Upper lobe of left lung (tissue), 6 donors: ENCODE data around the gene GUCA2A. TPM values are rescaled to one million over a fixed set of nuclear protein-coding genes. Genes with fewer than 3 reads are reported as not detected.

Experiments used
- ATAC-seq, 2 donors: fragments of 200-7000 bp; cut with Tn5 transposase; one replicate each; pipeline ENCODE4 v1.9.1; 2022; ENCODE audit warnings: mild to moderate bottlenecking in 2 of 2, moderate library complexity in 2 of 2; ENCODE audit not compliant: low FRiP score in 2 of 2
- DNase-seq, 2 donors: peaks; one replicate each; pipeline ENCODE4 v3.0.0-alpha.2; 2019 to 2020
- H3K27ac ChIP-seq, 4 donors: fragments of 200-600 bp; sonication (generic); one replicate each; pipeline ENCODE4 v1.5.1; 2016 to 2019
- H3K27me3 ChIP-seq, 4 donors: fragments of 200-600 bp; sonication (generic); one replicate each; pipeline ENCODE4 v1.5.1; 2017 to 2019
- H3K36me3 ChIP-seq, 4 donors: fragments of 200-600 bp; sonication (generic); one replicate each; pipeline ENCODE4 v1.5.1; 2016 to 2019
- H3K4me1 ChIP-seq, 4 donors: fragments of 200-600 bp; sonication (generic); one replicate each; pipeline ENCODE4 v1.5.1; 2018 to 2019
- H3K4me3 ChIP-seq, 4 donors: fragments of 200-600 bp; sonication (generic); one replicate each; pipeline ENCODE4 v1.5.1; 2017 to 2019; ENCODE audit warnings: mild to moderate bottlenecking in 2 of 4, moderate library complexity in 1 of 4
- H3K9me3 ChIP-seq, 4 donors: fragments of 200-600 bp; sonication (generic); one replicate each; pipeline ENCODE4 v1.5.1; 2018 to 2019
- EP300 ChIP-seq, 4 donors: sonication (generic); formaldehyde crosslinking; IDR thresholded peaks; one replicate each; pipeline ENCODE4 v1.5.1; 2017; ENCODE audit warnings: antibody characterized with exemption in 4 of 4, control low read depth in 2 of 4
- POLR2A ChIP-seq, 4 donors: fragments of 450-650 bp; IDR thresholded peaks; one replicate each; pipeline ENCODE4 v1.5.1; 2016 to 2017; ENCODE audit warnings: antibody characterized with exemption in 4 of 4, mild to moderate bottlenecking in 2 of 4
- POLR2AphosphoS5 ChIP-seq, 2 donors: sonication (generic); formaldehyde crosslinking; IDR thresholded peaks; one replicate each; pipeline ENCODE4 v1.5.1; 2017; ENCODE audit warnings: antibody characterized with exemption in 2 of 2
- WGBS, 2 donors: methylation state at CpG; one replicate each; pipeline ENCODE4 v1.1.5; 2017 to 2018; 5-methylcytosine and 5-hydroxymethylcytosine counted together
- total RNA-seq, 6 donors: library from RNA; depleted of rRNA in 4 of 6; stranded (reverse); fragments of >200 nt in 4 of 6; gene quantifications; one replicate each; pipeline versions ENCODE4 v1.1.0 to v1.2.1, GENCODE V29; 2016 to 2021
- TF ChIP-seq, protein P1 (sequence below), 6 experiments: fragments of 450-650 bp in 4 of 6; fragments of 200-600 bp in 2 of 6; sonication (generic) in 2 of 6; IDR thresholded peaks; one replicate each; pipeline ENCODE4 v1.5.1; 2016 to 2019; ENCODE audit warnings: antibody characterized with exemption in 6 of 6
- donor health status: DM: no; HTN: no; CAD: no; lungs with moderate emphysema.
- donor health status: DM: no; HTN: yes; CAD: no; lungs with severe emphysema.

GUCA2A gene
- total RNA-seq, 6 donors from 2014 or later = 0.47 TPM; not detected in 5

DNA sequence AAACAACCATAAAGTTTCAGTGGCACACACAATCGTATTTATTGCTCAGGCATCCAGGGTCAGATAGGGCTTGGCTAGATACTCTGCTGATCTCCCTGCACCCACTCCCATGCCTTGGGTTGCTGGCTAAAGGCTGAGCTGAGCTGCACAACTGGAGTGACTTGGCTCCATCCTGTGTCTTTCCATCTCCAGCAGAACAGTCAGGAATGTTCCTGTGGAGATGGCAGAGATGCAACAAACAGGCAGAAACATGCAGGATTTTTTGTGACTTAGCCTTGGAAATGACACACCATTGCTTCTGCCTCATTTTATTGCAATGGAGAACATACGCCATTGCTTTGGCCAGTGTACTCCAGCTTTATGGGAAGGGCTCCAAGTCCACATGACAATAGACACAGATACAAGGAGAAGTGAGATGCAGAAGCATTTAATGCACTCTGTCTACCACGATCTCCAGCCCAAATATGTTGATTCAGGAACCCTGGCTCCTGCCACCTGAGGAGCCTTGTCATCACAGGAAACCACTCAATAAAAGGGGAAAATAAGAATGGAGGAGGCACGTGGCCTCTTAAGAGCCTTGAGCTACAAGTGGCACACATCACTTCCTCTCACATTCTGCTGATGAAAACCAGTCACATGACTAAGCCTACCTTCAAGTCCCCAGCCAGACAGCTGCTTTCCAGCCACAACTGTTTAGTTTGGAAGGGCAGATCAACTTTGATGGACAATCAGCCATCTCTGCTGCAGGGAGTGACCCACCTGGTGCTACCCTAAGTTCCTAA lies 21.5 kb downstream of the GUCA2A start:
- no peak overlapping the region for H3K27ac ChIP-seq
- TF ChIP-seq POLR2AphosphoS5 (IDR thresholded peaks at IDR 0.05) (peak in 1 of 2 donors; percentile 27), EP300 (IDR thresholded peaks at IDR 0.05) (peak in 1 of 4 donors; percentile 62), POLR2A (IDR thresholded peaks at IDR 0.05) (no peak)
- TF ChIP-seq, protein P1, sequence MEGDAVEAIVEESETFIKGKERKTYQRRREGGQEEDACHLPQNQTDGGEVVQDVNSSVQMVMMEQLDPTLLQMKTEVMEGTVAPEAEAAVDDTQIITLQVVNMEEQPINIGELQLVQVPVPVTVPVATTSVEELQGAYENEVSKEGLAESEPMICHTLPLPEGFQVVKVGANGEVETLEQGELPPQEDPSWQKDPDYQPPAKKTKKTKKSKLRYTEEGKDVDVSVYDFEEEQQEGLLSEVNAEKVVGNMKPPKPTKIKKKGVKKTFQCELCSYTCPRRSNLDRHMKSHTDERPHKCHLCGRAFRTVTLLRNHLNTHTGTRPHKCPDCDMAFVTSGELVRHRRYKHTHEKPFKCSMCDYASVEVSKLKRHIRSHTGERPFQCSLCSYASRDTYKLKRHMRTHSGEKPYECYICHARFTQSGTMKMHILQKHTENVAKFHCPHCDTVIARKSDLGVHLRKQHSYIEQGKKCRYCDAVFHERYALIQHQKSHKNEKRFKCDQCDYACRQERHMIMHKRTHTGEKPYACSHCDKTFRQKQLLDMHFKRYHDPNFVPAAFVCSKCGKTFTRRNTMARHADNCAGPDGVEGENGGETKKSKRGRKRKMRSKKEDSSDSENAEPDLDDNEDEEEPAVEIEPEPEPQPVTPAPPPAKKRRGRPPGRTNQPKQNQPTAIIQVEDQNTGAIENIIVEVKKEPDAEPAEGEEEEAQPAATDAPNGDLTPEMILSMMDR (IDR thresholded peaks at IDR 0.05) = no peak
- 39 to 43% methylated on average over 4 of the region's 4 CpGs for WGBS, 2 donors
- H3K4me3 ChIP-seq = no peak overlapping the region
- no peaks in the 10 kb centered on the region for H3K36me3 ChIP-seq
- no peaks in the 10 kb centered on the region for H3K9me3 ChIP-seq
- peaks cover 0 to 18% (median 10%) of the 10 kb centered on the region in 4 donors for H3K4me1 ChIP-seq
- DNase-seq = peak in 1 of 2 donors; percentile 71
- no peaks in the 10 kb centered on the region for H3K27me3 ChIP-seq
- peak; percentile 6 to 17 for ATAC-seq

DNA sequence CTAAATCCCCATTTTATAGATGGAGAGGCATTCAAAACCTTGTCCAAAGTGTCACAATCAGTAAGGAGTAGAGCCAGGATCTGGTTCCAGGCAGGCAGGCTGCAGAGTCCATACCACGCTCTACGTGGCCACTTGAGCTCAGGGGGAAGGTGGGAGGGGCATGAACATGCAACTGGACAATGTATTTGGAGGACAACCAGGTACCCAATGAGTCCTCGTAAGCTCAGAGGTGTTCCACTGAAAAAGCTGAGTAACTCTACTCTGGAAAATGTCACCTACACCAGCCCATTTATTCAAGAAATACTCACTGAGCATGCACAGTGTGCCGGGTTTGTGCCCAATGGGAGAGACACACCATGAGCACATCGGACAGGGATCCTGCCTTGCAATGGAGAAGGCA lies 22.6 kb downstream of the GUCA2A start:
- 75 to 79% methylated on average over 3 to 5 of the region's 5 CpGs for WGBS, 2 donors
- H3K27ac ChIP-seq = no peak overlapping the region
- DNase-seq = no peak

DNA sequence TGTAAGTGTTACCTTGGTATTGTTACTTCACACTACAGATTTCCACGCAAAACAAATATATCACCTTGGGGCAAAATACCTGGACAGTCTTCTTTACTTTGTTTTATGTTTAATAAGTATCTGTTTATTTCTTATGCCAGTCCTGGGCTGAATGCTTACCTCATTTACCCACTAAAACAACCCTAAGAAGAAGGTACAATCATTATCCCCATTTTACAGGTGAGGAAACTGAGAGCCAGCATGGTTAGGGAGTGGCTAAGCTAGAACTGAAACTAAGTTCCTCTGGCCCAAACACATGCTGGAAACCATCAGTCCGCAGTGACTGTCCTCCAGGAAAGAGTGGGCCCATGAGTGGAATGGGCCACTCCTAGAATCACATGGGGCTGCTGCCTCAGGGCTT lies 24.4 kb downstream of the GUCA2A start:
- no peak for ATAC-seq
- DNase-seq = no peak
- Histone ChIP-seq H3K9me3 (no peaks in the 10 kb centered on the region), H3K4me3 (no peak overlapping the region), H3K36me3 (no peaks in the 10 kb centered on the region), H3K4me1 (peaks cover 0 to 20% (median 11%) of the 10 kb centered on the region in 4 donors), H3K27me3 (no peaks in the 10 kb centered on the region), H3K27ac (peak overlapping the region in 1 of 4 donors; percentile 61)
- TF ChIP-seq POLR2A (IDR thresholded peaks at IDR 0.05) (no peak), EP300 (IDR thresholded peaks at IDR 0.05) (no peak), POLR2AphosphoS5 (IDR thresholded peaks at IDR 0.05) (no peak)
- TF ChIP-seq, protein P1 (IDR thresholded peaks at IDR 0.05) = no peak
- 92 to 93% methylated on average over 2 of the region's 2 CpGs for WGBS, 2 donors

More for the DNA sequence above, 22.6 kb downstream of the GUCA2A start:
- Histone ChIP-seq H3K4me1 (peaks cover 0 to 18% (median 9%) of the 10 kb centered on the region in 4 donors), H3K9me3 (no peaks in the 10 kb centered on the region), H3K27me3 (no peaks in the 10 kb centered on the region), H3K4me3 (no peak overlapping the region), H3K36me3 (no peaks in the 10 kb centered on the region)
- TF ChIP-seq EP300 (IDR thresholded peaks at IDR 0.05) (no peak), POLR2AphosphoS5 (IDR thresholded peaks at IDR 0.05) (no peak)
- TF ChIP-seq, protein P1 (IDR thresholded peaks at IDR 0.05) = no peak
- no peak for ATAC-seq

DNA sequence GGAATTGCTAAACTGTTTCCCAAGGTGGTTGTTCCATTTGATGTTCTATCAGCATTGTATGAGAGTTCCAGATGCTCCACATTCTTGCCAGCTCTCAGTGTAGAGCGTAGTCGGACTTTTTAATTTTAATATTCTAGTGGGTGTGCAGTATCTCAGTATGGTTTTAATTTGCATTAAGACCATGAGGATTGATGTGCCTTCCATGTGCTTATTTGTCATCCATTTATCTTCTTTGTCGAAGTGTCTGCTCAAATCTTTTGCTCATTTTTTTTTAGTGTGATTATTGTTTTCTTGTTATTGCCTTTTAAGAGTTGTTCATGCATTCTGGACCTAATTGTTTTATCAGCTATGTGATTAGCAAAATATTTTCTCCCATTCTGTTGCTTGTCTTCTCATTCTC lies 25.1 kb downstream of the GUCA2A start:
- TF ChIP-seq POLR2A (IDR thresholded peaks at IDR 0.05) = no peak
- TF ChIP-seq EP300 (IDR thresholded peaks at IDR 0.05) = no peak
- TF ChIP-seq POLR2AphosphoS5 (IDR thresholded peaks at IDR 0.05) = no peak
- TF ChIP-seq, protein P1 (IDR thresholded peaks at IDR 0.05) = no peak
- Histone ChIP-seq H3K36me3 (no peaks in the 10 kb centered on the region), H3K9me3 (no peaks in the 10 kb centered on the region), H3K27me3 (no peaks in the 10 kb centered on the region), H3K4me3 (no peak overlapping the region), H3K4me1 (peaks cover 0 to 26% (median 11%) of the 10 kb centered on the region in 4 donors), H3K27ac (no peak overlapping the region)
- WGBS, 2 donors = 88 to 91% methylated on average over 3 of the region's 3 CpGs
- DNase-seq (no peak), ATAC-seq (no peak)
